Activated CD4-positive, alpha-beta T cell treated with anti-CD3 and anti-CD28 coated beads, Interleukin-2, amount 50 U/mL, for 1 hour (primary cell): ENCODE data around the gene MAPK9.

Experiments used
- DNase-seq: peaks from one replicate; pipeline ENCODE4 v3.0.0-alpha.2; 2020

MAPK9 gene

DNA sequence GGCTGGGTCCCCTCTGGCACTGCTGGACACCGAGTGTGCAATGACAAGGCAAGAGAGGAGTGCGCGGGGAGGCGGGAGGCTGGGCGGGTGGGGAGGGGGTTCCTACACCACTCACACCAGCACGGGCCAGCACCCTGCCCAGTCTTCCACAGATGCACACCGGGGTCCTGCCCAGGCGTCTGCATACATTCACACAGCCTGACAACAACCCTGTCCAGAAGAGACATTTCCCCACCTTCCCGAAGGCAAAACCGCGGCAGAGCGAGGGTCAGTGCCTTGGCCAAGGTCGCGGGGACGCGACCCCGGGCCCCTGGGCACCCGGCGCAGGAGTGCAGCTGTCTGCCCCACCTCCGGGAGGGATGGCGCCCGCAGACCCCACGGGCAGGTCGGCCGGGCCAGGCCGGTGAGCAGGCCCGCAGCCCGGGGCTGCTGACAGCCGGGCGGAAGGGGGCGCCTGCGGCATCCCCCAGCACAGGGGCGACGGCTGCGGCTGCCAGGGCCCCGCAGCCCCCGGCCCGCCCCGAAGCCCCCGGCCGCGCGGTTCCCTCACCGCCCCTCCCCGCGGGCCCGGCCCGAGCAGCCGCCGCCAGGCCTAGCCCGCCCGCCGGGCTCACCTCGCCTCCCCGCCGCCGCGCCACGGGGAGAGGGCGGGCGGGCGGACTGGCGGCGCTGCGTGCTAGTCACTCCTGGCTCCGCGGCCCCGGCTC is 496 bp downstream of the MAPK9 start:
- no peak for DNase-seq

DNA sequence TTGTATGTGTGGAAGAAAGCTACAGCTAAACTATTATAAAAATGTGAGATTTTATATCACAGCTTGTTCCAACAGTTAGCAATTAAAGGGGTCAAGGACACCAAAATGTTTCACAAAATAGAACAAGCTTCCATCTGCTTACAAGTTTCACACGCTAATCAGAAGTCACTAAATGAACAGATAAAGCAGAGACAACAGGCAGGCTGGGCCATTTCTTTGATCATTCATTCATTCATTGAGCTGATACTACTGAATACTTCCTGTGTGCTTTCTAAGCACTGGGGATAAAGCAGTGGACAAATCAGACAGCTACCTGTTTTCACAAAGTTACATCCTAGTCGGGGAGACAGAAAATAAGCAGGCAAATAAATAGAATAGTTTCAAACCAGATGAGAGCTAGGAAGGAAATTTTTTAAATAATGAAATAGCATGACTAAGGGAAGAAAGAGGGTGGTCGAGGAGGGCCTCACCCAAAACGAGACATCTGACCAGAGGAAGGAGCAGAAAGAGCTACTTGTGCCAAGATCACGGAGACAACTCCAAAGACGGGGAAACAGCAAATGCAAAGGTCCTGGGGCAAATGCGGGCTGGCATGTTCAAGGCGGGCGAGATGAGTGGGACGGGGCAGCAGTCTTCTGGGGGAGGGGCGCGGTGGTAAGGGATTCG is 1.2 kb downstream of the MAPK9 start:
- no peak for DNase-seq

DNA sequence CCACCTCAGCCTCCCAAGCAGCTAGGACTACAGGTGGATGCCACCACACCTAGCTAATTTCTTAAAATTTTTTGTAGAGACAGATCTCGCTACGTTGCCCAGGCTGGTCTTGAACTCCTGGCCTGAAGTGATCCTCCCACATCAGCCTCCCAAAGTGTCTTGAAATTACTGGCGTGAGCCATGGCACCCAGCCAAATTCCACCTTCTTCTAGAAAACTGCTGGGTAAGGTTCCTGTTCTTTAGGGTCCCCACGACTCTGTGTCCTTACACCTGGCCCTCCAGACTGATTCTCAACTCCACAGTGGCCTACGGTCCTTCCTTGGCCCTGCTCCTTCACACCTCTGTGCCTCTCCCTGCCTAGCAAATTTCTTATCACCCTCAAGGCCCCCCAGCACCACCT is 1.9 kb downstream of the MAPK9 start:
- DNase-seq = no peak

DNA sequence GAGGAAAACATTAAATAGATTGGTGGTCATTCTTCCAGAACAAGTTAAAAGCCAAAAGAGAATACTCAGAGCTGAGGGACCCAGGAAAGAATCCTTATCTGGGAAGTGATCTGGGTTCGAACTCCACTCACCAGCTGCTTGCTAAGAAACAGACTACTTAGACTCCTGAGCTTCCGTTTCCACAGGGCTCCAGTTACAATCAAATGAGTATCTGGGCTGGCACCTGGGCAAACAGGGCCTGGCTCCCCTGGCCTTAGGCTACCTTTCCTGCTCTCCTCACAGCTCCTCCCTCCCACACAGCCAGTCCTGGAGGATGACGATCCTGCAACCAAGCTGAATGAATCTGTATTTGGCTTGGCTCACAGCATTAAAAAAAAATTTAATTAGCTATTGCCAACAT is 2.5 kb downstream of the MAPK9 start:
- DNase-seq = no peak

DNA sequence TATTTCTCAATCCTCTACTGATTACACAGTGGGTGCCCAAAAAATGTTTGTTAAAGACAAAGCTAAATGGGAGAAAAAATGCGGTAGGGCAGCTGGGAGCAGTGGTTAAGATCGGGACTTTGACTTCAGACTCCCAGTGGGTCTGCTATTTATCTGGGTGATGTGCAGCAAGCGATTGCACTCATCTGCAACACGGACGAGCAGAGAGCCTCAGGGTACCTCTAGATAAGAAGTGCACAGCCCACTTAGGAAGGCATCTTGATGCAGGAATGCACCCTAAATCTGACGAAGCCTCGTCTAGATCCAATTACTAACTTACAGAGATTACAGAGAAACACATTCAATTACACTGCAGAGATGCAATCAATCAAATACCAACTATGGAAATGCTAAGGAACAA is 4.0 kb downstream of the MAPK9 start:
- DNase-seq = no peak

DNA sequence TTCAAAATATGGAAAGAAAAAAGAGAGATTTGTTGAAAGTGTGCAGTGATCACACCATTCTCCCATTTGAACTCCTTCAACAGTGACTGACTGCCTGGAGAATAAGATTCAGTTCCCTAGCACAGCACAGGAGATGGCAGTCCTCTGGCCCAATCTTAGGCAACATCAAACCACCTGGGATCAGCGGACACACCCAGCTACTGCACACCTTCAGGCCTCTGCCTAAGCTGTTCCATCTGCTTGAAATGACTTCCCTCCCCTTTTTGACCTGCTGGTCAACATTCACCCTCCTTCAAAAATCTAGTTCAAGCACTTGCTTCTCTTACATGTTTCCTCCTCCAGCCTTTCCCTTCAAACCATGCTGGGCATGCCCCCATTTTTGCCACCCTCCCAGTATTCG is 4.5 kb downstream of the MAPK9 start:
- no peak for DNase-seq

DNA sequence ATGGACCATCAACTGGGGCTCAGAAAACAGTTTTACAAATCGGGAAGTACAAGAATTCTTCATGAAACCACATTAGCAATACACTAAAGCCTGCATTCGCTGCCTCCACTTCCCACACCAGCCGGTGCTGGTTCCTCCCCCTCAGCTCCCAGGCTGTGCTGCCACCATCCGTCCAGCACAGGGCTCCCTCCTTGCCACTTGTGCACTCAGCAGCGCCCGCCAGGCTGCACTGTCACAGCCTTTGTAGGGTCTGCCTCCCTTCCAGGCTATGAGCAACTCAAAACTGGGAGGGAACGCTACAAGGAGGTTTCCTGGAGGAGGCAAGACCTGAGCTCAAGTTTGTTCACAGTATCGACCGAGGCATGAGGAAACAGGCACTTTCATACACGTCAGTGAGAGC is 7.7 kb downstream of the MAPK9 start:
- no peak for DNase-seq

DNA sequence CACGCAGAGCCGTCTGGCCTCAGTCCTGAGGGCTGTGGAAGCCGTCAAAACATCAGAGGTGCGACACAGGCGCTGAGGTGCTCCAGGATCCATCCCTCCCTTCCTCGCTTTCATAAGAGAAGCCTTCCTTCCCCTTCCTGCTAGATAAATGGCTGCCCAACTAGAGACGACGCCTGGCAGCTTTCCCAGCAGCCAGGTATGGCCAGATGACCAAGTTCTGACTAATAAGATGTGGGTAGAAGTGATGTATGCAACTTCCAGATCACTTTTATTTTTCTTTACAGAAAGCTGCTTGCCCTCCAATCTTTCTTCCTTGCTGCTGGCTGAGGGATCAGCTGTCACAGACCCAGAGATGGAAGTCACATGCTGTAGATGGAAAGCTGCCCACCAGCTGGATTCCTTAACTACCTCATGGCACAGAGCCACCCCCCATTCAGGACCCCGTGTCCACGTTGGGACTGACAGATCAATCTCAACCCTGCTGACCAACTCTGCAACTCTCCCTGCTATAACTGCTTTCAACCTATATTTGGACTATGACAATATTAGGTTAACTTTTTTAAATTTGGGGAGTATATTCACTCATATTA is 8.8 kb downstream of the MAPK9 start:
- no peak for DNase-seq

DNA sequence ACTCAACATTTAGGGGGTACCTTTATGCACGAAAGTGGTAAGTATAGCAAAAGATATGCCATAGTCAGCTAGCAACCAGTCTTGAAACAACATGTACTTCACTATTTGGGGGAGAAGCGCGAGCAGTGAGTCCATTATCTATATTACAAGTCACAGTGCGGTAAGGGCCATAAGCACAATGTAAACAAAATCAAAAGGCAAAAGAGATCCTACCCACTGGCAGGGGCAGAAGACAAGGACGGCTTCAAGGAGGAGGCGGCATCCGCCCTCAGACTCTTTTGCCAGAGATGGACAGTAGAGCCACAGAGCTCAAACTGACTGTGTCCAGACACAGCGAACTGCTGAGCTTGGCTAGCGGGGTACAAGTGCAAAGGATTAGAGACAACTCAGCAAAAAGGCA is 9.6 kb downstream of the MAPK9 start:
- no peak for DNase-seq

DNA sequence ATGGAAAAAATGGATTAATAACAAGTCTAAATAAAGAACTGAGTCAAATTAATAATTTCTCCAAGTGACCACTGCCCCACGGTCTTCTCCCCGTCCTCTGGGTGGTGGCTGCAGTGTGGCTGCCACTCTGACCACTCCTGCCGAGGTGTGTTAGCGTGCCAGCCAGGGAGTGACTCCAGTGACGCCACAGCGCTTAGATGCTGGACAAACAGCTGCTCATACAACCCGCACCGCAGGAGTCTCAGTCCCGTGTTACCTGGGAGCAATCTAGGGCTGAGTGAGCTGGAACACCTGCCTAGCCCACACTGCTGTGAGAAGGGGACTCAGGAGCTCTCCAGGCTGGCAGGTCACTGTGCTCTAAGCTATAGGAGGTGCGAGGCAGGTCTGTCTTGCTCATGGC is 10.2 kb downstream of the MAPK9 start:
- DNase-seq = no peak

DNA sequence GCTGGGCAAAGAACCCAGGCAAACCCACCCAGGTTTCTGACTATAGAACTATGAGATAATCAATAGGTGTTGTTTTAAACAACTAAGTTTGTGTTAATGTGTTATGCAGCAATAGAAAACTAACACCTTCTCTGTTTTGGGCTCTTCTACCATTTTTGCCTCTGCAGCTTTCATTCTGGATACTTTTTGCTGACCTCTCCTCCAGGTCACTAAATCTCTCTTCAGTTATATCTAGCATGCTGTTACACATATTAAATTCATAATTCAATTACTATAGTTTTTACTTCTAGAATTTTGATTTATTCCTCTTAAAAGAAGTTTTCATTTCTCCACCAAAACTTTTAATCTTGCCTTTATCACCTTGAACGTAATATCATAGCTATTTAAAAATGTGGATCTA is 17.2 kb downstream of the MAPK9 start:
- DNase-seq = no peak

DNA sequence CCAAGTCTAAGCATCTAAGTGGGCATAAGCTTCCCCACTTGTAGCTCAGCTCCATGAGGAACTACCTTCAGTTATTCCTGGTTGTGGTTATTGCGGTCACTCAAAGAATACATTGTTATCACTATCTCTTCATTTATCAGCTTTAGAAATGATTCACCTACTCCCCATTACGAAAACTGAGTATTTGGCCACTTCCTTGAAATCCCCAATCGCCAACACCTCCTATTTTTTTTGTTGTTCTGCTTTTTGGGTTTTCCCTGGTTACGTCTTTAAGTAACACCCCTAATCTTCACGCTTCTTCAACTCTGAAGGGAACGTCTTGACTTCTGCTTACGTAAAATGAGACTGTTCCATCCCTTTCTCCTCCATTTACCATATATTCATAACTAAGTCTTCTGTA is 20.7 kb downstream of the MAPK9 start:
- DNase-seq = no peak

DNA sequence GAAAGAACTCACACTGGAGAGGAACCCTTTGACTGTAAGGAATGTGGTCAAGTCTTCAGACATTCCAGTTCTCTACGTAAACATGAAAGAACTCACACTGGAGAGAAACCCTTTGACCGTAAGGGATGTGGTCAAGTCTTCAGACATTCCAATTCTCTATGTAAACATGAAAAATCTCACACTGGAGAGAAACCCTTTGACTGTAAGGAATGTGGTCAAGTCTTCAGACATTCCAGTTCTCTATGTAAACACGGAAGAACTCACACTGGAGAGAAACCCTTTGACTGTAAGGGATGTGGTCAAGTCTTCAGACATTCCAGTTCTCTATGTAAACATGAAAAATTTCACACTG is 32.6 kb downstream of the MAPK9 start:
- DNase-seq = no peak

DNA sequence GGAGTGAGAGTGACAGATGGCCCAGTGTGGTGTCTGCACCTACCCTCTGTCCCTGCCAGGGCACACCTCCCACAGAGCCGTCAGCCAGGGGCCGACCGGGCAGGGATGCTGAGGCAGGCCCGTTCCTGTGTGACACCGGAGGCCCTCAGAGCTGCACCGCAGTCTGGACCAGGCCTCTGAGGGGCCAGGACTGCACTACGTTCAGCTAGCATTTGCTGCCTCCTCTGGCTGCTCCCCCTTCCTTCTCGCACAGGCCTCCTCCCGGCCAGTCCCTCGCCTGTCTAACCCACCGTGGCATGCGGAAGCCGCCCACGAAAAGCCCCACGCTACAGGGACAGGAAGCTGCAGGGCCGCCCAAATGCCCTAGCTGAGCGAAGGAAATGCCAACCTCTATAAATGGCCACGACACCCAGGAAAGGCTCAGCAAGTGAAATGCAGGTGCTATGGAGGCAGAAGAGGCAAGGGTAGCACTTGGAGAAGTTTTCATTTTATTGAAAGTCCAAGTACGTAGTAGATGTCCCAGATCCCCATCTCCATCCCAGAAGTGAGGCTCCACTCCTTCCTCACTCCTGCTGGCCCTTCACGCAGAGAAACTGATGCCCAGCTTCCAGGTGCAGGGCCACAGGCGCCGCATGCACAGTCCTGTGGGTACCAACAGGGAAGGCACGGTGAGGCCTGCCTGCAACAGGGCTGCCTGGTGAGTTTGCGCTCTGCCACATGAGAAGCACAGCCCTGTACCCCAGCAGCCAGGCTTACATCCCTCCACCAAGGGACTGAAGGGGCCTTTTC is 38.7 kb downstream of the MAPK9 start:
- DNase-seq = no peak

DNA sequence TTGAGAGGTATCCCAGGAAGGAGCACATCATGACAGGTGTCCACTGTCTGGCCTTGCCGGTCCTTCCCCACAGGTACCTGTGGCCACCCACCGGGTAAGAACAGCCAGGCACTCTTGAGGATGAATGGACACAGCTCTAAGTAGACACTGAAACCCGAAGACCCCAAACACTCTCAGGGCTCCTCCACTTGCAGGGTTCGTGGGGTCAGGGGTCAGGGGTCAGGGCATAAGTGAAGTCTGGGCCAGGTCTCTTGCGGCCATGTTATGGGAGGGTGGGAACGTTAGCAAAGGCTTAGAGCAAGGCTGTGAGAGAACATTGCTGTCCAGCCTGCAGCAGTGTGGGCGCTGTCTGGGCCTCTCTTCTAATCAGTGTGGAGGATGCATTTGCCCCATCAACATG is 40.0 kb downstream of the MAPK9 start:
- DNase-seq = no peak

DNA sequence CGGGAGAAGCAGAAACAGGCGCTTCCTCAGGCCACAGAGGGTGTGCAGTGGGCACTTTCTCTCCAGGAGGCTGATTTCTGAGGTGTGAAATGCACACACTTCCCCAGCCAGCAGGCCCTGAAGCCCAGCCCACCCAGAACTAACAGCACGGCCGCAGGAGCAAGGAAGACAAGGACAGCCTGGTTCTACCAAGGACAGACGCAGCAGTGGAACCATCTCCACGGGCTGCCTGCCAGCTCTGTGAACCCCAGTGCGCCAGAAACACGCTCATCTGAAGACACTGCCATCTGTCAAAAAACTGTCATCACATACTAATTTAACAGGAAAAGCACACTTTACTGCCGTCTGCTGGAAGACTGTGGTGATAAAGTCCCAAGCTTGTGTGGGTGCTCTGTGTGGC is 40.7 kb downstream of the MAPK9 start:
- DNase-seq = no peak

DNA sequence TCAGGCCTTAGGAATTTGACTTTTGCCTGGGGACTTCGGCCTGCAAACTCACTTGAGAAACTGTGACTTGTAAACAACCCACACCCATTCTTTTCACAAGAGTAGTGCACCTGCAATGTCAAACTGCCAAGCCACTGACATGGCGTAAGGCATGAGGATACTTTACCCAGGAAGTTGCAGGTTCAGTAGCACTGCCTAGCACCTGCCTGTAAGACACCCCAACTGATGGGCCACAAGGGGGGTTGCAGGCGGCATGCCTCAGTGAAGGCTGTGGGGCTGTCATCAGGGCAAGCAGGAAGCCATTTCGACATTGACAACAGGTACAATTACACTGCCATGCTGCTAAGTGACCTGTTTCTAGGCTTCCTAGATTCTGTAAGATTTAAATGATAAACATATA is 41.6 kb downstream of the MAPK9 start:
- no peak for DNase-seq

DNA sequence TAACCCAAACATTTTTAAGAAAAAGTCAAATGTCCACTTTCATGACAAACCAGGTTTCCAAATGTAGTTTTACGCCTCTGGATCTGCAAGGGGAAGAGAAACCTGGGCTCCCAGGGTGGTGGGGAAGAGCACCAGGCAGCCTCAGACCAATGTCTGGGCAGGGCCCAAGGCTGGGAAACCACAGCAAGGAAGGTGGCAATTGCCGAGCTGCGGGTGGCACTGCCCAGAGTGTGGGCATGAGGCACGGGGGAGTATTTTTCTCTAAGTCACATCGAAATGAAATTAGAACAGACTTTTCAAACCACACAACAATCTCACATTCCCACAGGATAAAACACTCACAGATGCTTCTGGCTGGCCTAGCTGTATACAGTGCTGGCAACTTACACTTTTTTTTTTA is 50.3 kb downstream of the MAPK9 start:
- DNase-seq = no peak

DNA sequence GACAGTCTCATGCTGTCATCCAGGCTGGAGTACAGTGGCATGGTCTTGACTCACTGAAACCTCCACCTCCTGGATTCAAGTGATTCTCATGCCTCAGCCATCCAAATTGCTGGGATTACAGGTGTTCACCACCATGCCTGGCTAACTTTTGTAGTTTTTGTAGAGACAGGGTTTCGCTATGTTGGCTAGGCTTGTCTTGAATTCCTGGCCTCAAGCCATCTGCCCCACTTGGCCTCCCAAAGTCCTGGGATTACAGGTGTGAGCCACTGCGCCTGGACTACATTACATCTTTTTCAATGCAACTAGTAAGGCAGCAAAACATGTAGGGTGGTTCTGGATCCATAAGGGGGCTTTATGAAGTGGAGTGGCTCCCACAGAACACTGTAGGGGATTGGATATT is 53.3 kb downstream of the MAPK9 start:
- no peak for DNase-seq

DNA sequence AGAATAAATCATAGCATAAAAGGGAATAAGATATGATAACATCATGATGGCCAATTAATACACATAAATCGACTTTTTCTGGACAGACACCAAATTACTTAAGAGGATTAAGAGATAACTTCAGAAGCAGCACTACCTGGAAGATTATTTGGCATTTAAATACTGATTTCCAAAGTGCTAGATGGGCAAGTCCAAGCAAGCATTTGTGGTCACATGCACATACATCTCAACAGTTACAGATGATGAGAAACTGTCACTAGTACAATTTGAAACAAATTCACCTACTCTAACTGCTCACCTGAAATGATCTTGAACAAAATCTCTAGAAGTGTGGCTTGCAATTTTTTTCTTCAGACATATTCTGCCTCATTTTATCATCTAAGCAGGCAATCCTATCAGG is 56.0 kb downstream of the MAPK9 start:
- no peak for DNase-seq

DNA sequence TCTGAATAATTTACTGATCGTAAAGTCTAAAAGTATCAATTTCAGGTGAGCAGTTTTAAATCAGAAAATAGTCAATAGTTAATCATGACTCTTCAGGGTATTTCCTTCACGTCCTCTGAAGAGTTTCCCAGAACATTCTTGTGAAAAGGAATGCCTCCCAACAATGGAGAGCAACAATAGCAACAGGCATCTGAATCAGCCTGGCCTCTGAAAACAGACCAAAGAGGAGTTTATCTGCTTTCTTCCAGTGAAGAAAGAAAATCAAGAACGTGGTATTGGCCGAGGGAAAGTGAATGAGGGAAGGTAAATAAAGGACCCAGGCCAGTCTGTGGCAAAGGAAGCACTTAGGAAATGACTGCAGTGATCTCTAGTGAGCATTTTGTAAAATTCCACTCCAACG is 56.8 kb downstream of the MAPK9 start:
- DNase-seq = no peak

DNA sequence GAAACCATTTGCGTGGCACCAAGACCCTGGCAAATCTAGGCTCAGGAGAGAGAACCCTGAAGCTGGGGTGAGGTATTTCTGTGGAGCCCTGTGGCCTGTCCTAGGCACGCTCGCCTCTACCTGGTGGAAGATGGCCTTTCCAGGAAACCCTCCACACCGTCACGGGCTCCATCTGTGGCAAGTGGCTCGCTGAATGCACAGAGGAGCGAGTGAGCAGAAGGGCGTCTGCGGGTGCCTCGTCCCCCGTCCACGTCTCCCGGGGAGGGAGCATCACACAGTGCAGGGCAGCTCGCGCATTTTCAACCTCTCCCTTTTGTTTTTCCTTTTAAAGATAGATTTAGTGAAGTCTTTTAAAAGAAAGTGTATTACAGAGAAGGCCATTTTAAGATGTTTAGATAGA is 57.6 kb downstream of the MAPK9 start:
- DNase-seq = no peak

DNA sequence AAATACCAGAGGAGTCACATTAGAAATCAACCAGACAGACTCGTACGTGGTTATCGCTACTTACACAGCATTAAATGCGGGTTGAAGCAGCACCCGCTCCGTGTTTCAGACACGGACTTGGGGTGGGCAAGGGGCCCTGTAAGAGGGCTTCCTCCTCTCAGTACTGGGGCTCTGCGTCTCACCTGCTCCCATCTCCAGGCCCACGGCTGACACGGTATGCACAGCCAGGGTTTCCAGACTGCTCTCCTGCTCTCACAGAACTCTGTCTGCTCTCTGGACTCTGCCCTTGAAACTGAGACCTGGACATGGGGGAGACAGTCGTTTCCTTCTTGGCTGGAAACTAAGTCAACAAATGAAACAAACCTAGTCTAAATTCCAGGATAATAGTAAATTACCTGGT is 58.2 kb downstream of the MAPK9 start:
- DNase-seq = no peak

DNA sequence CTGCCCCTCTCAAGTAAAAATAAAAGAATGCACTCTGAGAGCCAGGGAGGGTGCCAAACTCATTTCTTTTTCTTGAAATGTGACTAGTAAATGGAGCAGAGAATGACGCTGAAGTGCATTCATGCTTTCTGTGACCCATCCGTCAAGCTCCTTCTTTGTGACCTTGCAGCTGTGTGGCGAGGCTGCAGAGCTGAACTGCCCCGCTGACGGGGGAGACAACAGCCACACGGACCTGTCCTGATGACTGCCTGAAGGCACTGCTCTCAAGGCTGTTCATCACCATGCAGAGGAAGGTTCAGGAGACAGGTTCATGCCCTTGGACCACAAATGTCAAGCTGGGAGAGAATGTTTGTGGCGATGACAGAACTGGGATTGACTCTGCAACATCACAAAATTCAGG is 61.9 kb downstream of the MAPK9 start:
- DNase-seq = no peak
